ENCODE results near the gene TBXA2R.
A peak's percentile ranks its signal among the peaks of the same experiment; 100 is the strongest.
"Not testable (repeated sequence)": the region's sequence is repeated elsewhere in the genome, so short reads cannot be mapped to it uniquely, and the experiment has no call there.

The TBXA2R gene

GRCh38 chr19:3576696-3577443 is 29.8 kb downstream of the TBXA2R start:
- no peak for DNase-seq

GRCh38 chr19:3575949-3576673 is 30.6 kb downstream of the TBXA2R start:
- DNase-seq: no peak

GRCh38 chr19:3575260-3575741 is 31.4 kb downstream of the TBXA2R start:
- DNase-seq: peak; percentile 20

- peak; percentile 64 for DNase-seq
These were observed 32.6 kb downstream of the TBXA2R start for GRCh38 chr19:3573858-3574637.

GRCh38 chr19:3573162-3573857 is 33.4 kb downstream of the TBXA2R start:
- DNase-seq: no peak

- DNase-seq: no peak
These were observed 33.9 kb downstream of the TBXA2R start, which contains the start of gene HMG20B for GRCh38 chr19:3572855-3573161. TSS of gene HMG20B (plus strand) at chr19:3572944. CDS start at chr19:3573310, 366 bp downstream.

- peak; percentile 99 for DNase-seq
These were observed 34.4 kb downstream of the TBXA2R start for GRCh38 chr19:3572132-3572854.

- no peak for DNase-seq
These were observed 36.1 kb downstream of the TBXA2R start for GRCh38 chr19:3570606-3571011.

- not testable (repeated sequence) for DNase-seq
These were observed 36.6 kb downstream of the TBXA2R start for GRCh38 chr19:3570042-3570441.

GRCh38 chr19:3565139-3565538 is 41.5 kb downstream of the TBXA2R start:
- no peak for DNase-seq

GRCh38 chr19:3563709-3564524 is 42.8 kb downstream of the TBXA2R start:
- no peak for DNase-seq

GRCh38 chr19:3557461-3558248 is 49.0 kb downstream of the TBXA2R start, which contains the start of gene MFSD12:
TSS of gene MFSD12 (minus strand) at chr19:3557586. CDS start at chr19:3557403, 183 bp downstream.
- DNase-seq: peak; percentile 92

- no peak for DNase-seq
These were observed 49.7 kb downstream of the TBXA2R start for GRCh38 chr19:3556978-3557460.

GRCh38 chr19:3556423-3556977 is 50.2 kb downstream of the TBXA2R start:
- no peak for DNase-seq

GRCh38 chr19:3555653-3556422 is 50.8 kb downstream of the TBXA2R start:
- DNase-seq: no peak

- no peak for DNase-seq
These were observed 52.2 kb downstream of the TBXA2R start for GRCh38 chr19:3554254-3555083.

- DNase-seq: no peak
These were observed 54.9 kb downstream of the TBXA2R start for GRCh38 chr19:3551792-3552095.
